Stimulated activated CD8-positive, alpha-beta memory T cell treated with anti-CD3 and anti-CD28 coated beads, Interleukin-15, amount 100 ng/mL, for 1 hour (primary cell): Measurements from ENCODE around the gene BEX3.
"Not testable (repeated sequence)": the region's sequence is repeated elsewhere in the genome, so short reads cannot be mapped to it uniquely, and the experiment has no call there.

Source experiments
- DNase-seq: peaks from one replicate; pipeline ENCODE4 v3.0.0-alpha.2; 2020; ENCODE audit warnings: low read depth

BEX3 gene

DNA sequence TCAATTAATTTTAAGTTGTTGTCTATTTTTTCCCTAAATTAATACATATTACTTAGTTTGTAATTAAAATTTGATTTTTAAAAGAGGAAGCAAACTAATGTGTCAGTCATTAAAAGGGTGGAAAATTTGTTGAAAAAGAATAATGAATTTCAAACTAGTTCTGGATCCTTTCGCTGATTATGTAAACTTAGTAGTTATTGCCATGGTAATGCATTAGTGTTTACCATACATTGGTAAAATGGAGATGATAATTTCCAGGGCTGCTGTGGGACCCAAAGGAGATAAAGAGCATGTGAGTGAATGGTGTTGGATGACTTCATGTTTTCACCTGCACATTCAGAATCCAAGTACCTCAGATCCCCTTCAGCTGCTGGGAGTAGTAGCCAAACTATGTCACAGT is 6.5 kb downstream of the BEX3 start:
- DNase-seq = no peak

DNA sequence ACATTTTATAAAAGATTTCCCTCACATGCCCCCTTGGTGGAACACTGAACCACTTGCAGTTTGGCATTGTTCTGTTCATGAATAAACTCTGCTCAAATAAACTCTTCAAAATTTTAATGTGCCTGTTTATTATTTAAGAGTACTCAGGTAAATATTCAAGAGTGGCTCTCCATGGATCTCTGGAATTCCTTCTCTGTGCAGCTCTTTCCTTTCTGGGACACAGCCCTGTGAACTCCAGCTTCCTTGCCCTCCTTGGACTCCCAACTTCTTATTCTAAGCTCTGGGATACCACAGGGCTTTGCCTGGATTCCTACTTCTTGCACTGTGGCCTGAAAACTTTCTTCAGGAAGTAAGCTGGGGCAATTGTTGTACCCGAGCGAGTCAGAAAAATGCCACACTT is 8.3 kb downstream of the BEX3 start:
- no peak for DNase-seq

DNA sequence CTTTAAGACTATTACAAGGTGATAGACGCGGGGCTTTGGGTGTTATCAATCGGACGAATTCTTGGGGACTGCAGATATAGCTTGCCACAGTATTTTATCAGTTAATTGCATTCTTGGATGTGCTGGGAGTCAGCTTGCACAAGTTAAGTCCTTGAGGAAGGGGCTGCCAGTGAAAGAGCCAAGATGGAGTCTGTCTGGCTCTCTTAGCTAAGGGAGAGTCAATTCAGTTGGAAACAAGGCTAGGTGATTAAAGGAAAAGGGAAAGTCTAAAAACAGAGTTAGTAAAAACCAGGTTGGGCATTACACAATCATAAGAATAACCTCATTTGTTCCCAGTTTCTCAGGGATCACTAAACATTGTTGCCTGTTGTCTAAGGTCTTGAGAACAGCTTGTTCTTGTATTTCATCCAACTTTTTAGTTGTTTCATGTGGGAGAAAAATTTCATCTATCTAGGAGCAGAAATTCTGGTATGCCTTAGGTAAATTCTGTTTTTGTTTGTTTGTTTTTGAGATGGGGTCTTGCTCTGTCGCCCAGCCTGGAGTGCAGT is 9.0 kb downstream of the BEX3 start:
- not testable (repeated sequence) for DNase-seq

DNA sequence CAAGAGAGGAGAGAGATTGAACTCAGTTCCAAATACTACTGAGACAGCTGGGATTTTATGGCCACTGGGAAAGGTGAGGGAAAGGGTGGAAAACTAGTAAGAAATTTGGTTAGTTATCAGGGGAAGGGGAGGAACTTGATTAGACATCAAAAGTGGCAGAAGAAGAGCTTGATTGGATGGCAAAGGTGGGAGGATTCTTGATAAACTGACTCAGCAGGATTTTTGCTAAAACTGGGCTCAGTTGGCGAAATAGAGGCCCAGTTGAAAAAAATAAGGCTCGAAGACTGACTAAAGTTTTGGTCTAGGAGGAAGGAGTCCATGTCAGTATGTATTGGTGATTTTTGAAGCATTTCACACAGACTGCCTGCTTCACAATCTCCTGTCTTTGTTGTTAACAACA is 10.0 kb downstream of the BEX3 start:
- DNase-seq = no peak

DNA sequence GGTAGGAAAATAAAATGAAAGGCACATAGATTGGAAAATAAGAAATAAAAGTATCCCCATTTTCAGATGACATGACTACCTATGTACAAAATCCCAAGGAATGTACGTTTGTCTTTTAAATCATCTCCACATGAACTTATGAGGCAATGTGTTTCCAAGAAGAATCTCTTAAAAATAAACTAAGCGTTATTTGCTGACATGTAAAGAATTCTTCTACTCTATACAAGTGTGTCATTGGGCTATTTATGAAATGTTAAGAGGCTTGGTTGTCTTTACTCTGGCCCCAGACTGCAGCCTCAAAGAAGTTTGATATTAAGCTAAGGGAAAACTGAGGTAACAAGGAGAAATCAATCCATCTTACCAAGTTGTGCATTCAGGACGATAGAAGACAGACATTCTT is 17.1 kb downstream of the BEX3 start:
- DNase-seq = no peak

DNA sequence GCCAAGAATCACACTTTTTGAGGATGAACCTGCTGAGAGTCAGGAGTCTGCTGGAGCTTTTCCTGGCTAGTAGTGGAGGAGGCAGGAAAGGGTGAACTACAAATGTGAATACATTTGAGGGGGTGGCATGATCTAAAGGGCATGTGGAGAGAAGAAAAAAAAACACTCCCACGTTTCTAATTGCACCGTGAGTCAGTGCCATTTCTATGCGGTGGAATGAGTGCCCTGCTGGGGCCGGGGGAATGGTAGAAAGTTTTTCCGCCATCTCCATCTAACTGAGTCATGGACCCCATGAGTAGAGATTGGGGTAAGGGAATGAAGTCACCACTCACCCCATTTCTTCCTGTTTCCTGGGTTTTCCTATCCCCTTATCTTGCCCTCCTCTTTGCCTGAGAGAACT is 19.8 kb downstream of the BEX3 start:
- no peak for DNase-seq

DNA sequence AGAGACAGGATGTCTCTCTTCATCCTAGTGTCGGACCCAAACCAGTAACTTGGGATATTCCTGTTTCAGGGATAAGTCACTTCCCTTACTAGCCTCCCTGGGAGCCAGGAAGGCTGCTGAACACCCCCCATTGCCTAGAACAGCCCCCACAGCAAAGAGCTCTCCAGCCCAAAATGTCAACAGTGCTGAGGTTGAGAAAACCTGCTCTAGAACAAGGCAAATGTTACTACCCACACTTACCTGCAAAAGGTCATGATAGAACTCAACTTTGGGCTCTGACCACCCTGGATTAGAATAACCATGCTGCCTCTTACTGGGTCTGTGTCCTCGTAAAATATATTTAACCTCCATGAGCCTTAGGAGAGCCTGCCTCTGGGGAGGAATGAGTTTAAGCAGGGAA is 20.3 kb downstream of the BEX3 start:
- DNase-seq = no peak

DNA sequence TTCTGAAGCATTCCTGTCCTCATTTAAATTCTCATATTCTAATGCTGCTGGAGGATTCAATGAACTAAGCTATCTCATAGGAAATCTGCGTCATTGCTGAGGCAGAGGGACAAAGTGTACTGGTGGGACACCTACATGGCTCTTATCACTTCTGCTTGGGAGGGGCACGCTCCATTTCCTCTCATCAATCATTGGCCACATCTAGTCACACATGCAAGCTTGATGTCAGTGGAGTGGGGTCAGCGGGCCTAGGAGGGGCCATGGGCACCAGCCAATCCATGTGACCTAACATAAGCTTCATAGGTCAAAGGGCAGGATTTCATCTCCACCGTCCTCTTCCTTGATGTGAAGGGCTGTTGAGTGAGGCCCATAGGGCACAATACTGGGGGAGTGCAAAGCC is 21.4 kb downstream of the BEX3 start:
- DNase-seq = no peak

DNA sequence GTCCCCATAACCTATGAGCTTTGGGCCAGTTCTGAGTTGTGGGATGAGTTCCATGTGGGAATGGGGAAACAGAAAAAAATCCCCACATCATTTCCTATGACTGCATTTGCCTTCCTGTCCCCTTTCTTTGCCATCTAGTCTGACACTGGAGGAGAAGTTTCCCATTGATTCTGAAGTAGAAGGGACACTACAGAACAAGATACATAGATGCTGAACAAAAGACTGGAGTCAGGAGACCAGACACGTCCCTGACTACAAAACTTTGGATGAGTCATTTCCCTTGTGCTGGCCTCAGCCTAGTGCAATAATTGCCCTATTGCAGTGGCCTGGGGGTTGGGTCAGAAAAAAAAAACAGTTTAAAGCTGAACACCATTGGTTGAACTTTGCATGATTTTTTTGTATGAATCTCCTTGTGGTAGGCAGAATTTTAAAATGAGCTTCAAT is 22.1 kb downstream of the BEX3 start:
- DNase-seq = no peak

DNA sequence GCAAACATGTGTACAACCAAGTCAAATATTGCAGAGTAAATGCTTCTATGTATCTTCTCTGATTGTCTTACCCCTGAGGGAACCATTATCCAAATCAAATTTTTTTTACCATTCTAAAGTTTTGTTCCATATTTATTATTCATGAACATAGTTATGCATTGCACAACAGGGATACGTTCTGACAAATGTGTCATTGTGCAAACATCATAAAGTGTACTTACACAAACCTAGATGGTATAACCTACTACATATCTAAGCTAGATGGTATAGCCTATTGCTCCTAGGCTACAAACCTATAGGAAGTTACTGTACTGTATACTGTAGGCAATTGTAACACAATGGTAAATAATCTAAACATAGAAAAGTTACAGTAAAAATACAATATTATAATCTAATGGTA is 23.4 kb downstream of the BEX3 start:
- no peak for DNase-seq

DNA sequence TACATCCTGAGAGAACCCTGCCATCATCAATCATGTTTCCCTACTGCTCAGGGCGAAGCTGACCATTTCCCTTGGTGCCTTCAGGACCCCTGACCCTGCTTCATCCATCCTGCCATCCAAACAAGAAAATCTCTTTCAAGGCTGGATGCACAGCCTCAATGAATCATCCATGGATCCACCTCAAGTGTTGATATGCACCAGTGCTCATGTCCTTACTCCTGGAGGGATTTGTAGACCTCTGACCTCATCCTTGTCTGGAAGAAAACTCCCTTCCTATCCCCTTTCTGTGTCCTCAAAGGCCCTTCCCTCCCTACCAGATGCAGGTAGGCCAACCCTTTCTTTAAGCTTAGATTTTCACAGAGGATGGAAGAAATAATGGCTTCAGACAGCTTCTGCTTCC is 24.6 kb downstream of the BEX3 start:
- DNase-seq = no peak

DNA sequence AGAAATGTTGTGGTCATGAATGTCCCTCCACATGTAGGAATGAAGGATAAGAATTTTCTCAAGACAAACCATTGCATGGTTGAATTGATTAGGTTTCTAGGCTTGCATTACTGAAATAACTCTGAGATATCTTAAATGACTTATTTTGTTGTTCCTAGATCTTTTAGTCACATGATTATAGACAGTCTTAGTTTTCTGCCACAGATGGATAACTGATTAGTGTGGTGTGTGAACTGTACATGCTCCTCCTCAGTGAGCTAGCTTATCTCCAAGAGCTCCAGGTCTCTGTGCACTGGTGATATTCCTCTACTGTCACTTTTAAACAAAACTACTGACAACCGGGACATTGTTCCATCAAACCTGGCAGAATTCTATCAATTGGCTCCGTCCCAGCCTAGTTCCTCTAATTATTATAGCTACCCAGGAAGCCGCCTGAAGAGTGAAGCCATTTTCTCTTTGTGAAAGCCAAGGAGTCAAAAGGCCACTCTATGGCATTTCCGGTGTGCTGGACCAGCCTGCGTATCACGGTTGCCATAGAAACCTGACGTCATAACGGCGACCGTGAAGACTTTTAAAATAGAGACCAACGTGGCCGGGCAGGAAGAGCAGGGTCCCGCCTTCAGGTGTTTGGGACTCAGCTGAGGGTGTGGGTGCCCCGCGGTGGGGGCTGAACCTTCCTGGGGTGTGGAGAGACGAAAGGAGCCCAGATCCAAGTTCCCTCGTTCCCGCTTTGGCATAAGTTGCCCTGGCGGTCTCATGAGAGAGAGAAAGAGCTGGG is 28.1 kb downstream of the BEX3 start:
- no peak for DNase-seq

DNA sequence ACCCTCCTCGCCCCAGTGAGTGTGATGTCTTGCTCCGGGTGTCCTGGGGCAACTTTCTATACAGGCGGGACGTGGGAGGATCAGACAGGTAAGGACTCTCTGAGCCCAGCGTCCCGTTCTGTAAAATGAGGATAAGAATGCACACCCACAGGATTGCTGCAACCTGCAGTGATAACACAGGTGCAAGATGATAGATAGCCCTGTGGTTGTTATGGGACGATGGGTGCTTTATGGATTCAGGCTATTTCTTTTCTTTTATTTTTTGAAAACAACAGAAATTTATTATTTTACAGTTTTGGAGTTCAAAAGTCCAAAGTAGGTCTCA is 28.6 kb downstream of the BEX3 start:
- no peak for DNase-seq

DNA sequence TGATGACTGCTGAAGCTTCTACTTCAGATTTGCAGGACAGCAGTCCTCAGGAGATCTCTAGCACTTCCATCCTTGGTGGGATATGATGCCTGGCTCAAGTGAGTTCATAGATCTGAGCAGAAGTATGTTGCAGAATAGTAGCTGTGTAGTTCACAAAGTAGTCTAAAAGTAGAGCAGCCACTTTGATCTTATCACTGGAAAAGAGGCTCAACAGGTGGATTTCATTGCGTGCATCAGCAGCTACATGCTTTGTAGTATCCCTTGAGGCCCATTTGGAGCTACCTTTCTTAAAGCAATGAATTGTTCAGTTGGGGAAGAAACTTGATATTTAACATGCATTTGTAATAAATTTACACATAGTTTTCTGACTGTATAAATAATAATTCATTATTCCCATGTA is 29.9 kb downstream of the BEX3 start:
- no peak for DNase-seq

DNA sequence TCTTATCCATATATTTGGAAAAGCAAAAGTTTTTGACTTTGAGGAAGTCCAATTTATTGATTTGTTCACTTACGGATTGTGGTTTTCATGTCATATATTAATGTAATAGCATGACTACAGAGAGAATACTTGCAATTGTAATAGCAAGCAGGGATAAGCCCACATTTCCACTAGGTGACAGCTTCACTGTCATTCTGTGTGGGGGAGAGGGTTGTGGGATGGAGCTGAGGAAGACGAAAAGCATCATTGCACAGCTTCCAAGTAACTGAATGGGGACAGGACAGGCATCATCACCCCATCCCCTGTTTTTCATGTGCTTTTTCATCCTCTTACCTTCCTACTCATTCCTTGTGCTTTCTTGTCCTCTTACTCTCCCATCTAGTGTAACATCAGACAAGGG is 31.4 kb downstream of the BEX3 start:
- no peak for DNase-seq

DNA sequence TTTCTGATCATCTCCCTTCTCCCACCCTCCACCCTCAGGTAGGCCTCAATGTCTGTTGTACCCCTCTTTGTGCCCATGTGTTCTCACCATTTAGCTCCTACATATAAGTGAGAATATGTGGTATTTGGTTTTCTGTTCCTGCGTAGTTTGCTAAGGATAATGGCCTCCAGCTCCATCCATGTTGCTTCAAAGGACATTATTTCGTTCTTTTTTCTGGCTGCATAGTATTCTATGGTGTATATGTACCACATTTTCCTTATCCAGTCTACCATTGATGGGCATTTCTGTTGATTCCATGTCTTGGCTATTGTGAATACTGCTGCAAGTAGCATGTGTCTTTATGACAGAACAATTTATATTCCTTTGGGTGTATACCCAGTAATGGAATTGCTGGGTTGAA is 35.4 kb downstream of the BEX3 start:
- not testable (repeated sequence) for DNase-seq

DNA sequence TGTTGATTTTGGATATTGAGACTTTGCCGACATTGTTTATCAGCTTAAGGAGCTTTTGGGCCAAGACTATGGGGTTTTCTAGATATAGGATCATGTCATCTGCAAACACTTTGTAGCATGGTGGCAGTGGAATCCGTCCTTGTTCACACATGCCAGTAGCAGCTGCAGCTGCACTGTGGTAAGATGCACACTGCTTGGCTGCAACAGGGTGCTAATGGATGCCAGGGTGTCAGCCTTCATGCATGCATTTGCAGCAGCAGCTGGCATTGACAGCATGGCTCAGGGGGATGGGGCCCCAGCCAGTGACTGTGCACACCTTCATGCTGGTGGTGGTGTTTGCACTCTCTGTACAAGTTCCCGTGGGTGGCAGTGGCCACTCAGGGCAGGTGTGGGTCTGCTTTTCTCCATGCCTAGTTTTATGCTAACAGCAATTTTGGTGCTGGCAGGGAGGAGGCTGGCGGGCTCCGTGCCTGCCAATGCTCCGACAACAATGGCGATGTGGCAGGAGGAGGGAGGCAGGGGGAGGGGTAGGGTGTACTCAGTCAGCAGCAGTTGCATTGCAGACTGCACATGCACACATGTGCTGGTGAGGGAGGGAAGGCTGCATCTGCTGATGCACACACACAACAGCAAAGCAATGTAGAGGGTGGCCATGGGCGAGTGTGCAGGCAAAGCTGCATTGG is 37.5 kb downstream of the BEX3 start:
- no peak for DNase-seq

DNA sequence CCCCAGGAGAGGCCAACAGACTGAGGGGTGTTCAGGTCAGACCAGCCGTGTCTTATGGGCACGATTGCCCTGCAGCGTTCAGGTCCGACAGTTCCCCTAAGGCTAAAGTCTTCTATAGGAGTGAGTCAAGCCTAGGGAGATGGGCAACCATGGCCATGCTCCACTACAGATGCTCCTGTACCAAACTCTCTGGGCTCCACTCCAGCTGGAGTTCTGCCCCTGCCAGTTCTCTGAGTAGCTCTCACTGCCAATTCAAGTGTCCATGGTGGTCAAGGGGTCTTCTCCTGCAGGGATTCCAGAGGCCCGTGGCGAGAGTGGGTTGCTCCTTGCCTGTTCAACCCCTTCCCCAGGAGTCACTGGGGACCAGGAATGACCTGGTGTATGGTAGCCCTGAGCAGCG is 38.2 kb downstream of the BEX3 start:
- DNase-seq = no peak

DNA sequence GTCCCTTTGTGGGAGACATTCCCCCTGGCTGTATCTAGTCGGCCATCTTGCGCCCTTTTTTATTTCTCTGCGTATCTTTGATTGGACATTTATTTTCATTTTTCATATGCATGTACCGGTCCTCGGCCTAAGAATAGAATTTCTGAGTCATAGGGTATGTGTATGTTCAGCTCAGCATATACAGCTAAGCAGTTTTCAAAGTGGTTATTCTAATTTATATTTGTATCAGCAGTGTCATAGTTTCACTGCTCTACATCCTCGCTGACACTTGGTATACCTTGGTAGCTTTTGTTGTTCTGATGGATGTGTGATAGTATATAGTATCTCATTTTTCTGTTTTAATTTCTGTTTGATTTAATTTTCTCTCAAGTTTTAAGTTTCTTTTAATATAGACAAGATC is 38.7 kb downstream of the BEX3 start:
- no peak for DNase-seq

DNA sequence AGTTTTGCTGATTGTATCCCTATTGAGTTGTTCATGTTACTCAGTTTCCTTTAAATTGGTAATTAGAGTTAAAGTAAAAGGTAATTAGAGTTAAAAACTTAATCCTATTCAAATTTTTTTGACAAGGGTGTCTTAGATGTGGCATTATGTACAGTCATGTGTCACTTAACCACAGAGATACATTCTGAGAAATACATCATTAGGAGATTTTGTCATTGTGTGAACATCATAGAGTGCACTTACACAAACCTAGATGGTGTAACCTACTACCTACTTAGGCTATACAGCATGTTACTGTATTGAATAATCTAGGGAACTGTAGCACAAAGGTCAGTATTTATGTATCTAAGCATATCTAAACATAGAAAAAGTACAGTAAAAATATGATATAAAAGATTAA is 39.2 kb downstream of the BEX3 start:
- DNase-seq = no peak

DNA sequence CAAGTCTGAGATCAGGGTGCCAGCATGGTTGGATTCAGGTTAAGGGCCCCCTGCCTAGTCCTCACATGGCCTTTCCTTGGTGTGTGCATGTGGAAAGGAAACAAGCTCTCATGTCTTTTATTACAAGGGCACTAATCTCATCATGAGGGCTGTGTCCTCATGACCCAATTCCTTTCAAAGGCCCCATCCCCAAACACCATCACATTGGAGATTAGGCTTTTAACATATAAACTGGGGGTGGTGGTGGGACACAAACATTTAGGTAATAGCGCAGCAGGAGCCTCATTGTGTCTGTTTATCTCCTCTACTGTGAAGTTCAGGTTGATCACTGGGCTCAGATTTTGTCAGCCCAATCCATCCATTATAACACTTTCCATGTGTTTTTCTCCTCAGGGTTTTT is 41.0 kb downstream of the BEX3 start:
- no peak for DNase-seq

DNA sequence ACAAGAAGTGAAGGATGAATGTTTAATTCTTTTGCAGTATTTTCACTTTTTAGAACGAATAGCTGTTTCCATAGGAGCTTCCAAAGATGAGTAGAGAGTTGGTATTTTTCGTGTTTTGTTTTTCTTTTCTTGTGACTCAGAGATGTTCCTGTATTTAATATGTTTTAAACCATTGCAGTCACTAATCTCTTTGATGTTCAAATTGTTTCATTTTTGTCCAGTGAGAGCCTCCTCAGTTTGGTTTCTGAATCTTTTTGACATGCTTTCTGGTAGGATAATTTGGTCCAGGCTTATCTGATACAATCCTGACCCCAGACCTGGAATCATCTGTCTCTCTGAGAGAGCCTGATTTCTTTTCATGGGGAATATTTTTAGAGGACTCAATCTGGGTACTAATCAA is 41.6 kb downstream of the BEX3 start:
- no peak for DNase-seq

DNA sequence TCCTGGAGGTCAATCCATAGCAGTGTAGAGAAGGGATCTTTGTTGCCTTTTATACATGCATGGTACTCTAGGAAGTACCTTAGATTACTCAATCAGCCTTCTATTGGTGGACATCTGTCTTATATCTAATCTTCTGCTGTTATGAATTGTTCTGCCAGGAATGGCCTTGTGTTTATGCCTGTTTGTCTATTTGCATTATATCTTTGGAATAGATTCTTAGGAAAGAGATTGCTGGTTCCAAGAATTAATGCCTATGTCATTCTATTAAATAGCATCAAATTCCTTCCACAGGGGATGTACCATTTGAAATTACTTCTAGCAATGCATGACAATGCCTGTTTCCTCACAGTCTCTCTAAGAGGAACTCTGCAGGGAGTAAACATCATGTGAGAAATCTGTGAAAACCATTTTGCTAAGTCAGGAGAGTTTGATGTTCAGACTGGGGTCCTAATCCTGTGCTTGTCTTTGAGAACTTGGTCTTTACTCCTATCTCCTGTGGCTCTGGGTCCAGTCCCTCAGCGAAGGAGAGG is 42.5 kb downstream of the BEX3 start:
- no peak for DNase-seq
